Spleen (tissue), 11 donors: Measurements from ENCODE around the gene MGRN1. TPM values are rescaled to one million over a fixed set of nuclear protein-coding genes. Genes with fewer than 3 reads are reported as not detected.

ENCODE experiments used
- DNase-seq: peaks from one replicate; pipeline ENCODE4 v3.0.0-alpha.2; 2020
- H3K27ac ChIP-seq, 8 donors: fragments of 200-600 bp; sonication (generic) in 7 of 8; 1 replicate in 4 of 8; 2 replicates in 4 of 8; pipeline versions ENCODE4 v1.5.0 to v1.8.0; 2016 to 2021; ENCODE audit warnings: inconsistent platforms in 4 of 8, mild to moderate bottlenecking in 4 of 8, moderate library complexity in 1 of 8
- H3K27me3 ChIP-seq, 7 donors: fragments of 200-600 bp; sonication (generic) in 6 of 7; replicated peaks in 1 of 7; 1 replicate in 4 of 7; 2 replicates in 3 of 7; pipeline versions ENCODE4 v1.5.0 to v1.8.0; 2016 to 2021; ENCODE audit warnings: inconsistent platforms in 3 of 7, mild to moderate bottlenecking in 1 of 7
- H3K36me3 ChIP-seq, 6 donors: fragments of 200-600 bp; sonication (generic) in 5 of 6; 1 replicate in 4 of 6; 2 replicates in 2 of 6; pipeline versions ENCODE4 v1.5.0 to v1.8.0; 2016 to 2021; ENCODE audit warnings: inconsistent platforms in 2 of 6
- H3K4me1 ChIP-seq, 6 donors: fragments of 200-600 bp; sonication (generic) in 5 of 6; 1 replicate in 3 of 6; 2 replicates in 3 of 6; pipeline versions ENCODE4 v1.5.0 to v1.8.0; 2016 to 2021; ENCODE audit warnings: inconsistent platforms in 3 of 6
- H3K4me3 ChIP-seq, 8 donors: fragments of 200-600 bp; sonication (generic) in 7 of 8; 1 replicate in 4 of 8; 2 replicates in 4 of 8; pipeline versions ENCODE4 v1.5.0 to v1.8.0; 2016 to 2021; ENCODE audit warnings: inconsistent platforms in 4 of 8, mild to moderate bottlenecking in 4 of 8, moderate library complexity in 2 of 8
- H3K9me3 ChIP-seq, 8 donors: fragments of 200-600 bp; sonication (generic) in 7 of 8; 1 replicate in 4 of 8; 2 replicates in 4 of 8; pipeline versions ENCODE4 v1.5.0 to v1.8.0; 2016 to 2021; ENCODE audit warnings: inconsistent platforms in 4 of 8
- CTCF ChIP-seq, 11 experiments: fragments of 200-600 bp in 7 of 11; fragments of 450-650 bp in 4 of 11; sonication (generic) in 4 of 11; IDR thresholded peaks in 8 of 11; conservative IDR thresholded peaks in 3 of 11; 1 replicate in 7 of 11; 2 replicates in 4 of 11; pipeline versions ENCODE4 v1.4.0 to v1.8.0; 2016 to 2021; ENCODE audit warnings: antibody characterized with exemption in 11 of 11, inconsistent platforms in 4 of 11, mild to moderate bottlenecking in 1 of 11
- POLR2A ChIP-seq, 3 donors: fragments of 450-650 bp; IDR thresholded peaks; one replicate each; pipeline ENCODE4 v1.5.1; 2017; ENCODE audit warnings: antibody characterized with exemption in 3 of 3, mild to moderate bottlenecking in 1 of 3
- POLR2AphosphoS5 ChIP-seq, 3 donors: sonication (generic); formaldehyde crosslinking; IDR thresholded peaks; one replicate each; pipeline ENCODE4 v1.5.1; 2017; ENCODE audit warnings: antibody characterized with exemption in 3 of 3
- WGBS, 5 donors: extraction: QIAGEN DNeasy Blood & Tissue Kit in 3 of 5; methylation state at CpG; one replicate each; pipeline versions ENCODE4 v1.1.5 to v1.1.7; 2013 to 2018; 5-methylcytosine and 5-hydroxymethylcytosine counted together
- intact Hi-C: fragments of 100-400 bp; cut with DNase I; formaldehyde crosslinking; loops from one replicate; pipeline ENCODE4 v1.15.0; 2023; ENCODE audit warnings: low total_unique reads
- polyA plus RNA-seq, 3 donors: library from polyadenylated mRNA; stranded (reverse); fragments of 200-250 nt; gene quantifications; one replicate each; pipeline ENCODE4 v1.2.1, GENCODE V29; 2013
- total RNA-seq, 7 donors: library from RNA; depleted of rRNA in 3 of 7; stranded (reverse); fragments of >200 nt in 3 of 7; fragmentation: NEBNext Ultra II Directional in 4 of 7; extraction: Animal tissue kit (Norgen Biotek cat#: 25700) in 4 of 7; gene quantifications; one replicate each; pipeline versions ENCODE4 v1.1.0 to v1.2.1, GENCODE V29; 2016 to 2021
- donor health status: healthy with polysubstance abuse.
- donor health status: DM: no; HTN: no; CAD: no; lungs with moderate emphysema.
- donor health status: DM: no; HTN: no; CAD: no.
- donor health status: Bipolar disorder and iron deficiency.
- donor health status: healthy.
- donor health status: DM: no; HTN: no; CAD: no.
- donor health status: DM: yes; HTN: yes; CAD: no.

MGRN1 gene
- total and polyA plus RNA-seq, 10 donors, result 7.6 to 132 (median 75.1) TPM

- DNase-seq, result no peak
- intact Hi-C loops, result no loop called here
- Histone ChIP-seq H3K9me3 (no peaks in the 10 kb centered on the region), H3K4me1 (peaks cover 10 to 26% (median 17%) of the 10 kb centered on the region in 6 donors), H3K4me3 (peak overlapping the region; percentile 81 to 100 (median 98)), H3K27ac (peak overlapping the region in 5 of 8 donors; percentile 78 to 84 (median 80)), H3K27me3 (no peaks in the 10 kb centered on the region), H3K36me3 (peaks cover 0 to 32% (median 12%) of the 10 kb centered on the region in 6 donors)
- WGBS, 5 donors, result 39 to 48% (median 44%) methylated on average over 17 of the region's 17 CpGs
- TF ChIP-seq POLR2A (IDR thresholded peaks at IDR 0.05) (no peak), CTCF (IDR thresholded peaks at IDR 0.05 in 8 of 11, conservative IDR thresholded peaks at IDR 0.05 in 3 of 11) (no peak), POLR2AphosphoS5 (IDR thresholded peaks at IDR 0.05) (no peak)
These were observed 108.7 kb downstream of the MGRN1 start for GRCh38 chr16:4733211-4733742.

DNA sequence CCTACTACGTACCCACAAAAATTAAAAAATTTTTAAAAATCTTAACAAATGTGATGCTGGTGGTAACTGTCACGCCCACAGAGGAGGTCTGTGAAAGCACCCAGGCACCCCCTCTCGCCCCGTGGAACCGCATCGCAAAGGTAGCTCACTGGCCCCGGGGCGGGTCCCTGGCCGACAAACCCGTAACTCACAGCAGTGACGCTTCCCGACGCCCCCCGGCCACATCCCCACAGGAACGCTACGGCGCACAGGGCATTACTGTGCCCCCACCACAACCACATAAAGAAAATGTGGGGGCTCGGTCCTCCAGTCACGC lies 109.1 kb downstream of the MGRN1 start:
- no peak for DNase-seq
- intact Hi-C loops, result no loop called here
- peaks cover 10 to 26% (median 17%) of the 10 kb centered on the region in 6 donors for H3K4me1 ChIP-seq
- H3K27me3 ChIP-seq, result no peaks in the 10 kb centered on the region
- peak overlapping the region; percentile 81 to 100 (median 98) for H3K4me3 ChIP-seq
- no peaks in the 10 kb centered on the region for H3K9me3 ChIP-seq
- TF ChIP-seq POLR2AphosphoS5 (IDR thresholded peaks at IDR 0.05) (no peak), CTCF (IDR thresholded peaks at IDR 0.05 in 8 of 11, conservative IDR thresholded peaks at IDR 0.05 in 3 of 11) (no peak), POLR2A (IDR thresholded peaks at IDR 0.05) (no peak)
- 0 to 3% (median 1%) methylated on average over 8 to 19 of the region's 19 CpGs for WGBS, 5 donors
- H3K36me3 ChIP-seq, result peaks cover 0 to 28% (median 9%) of the 10 kb centered on the region in 6 donors
- H3K27ac ChIP-seq, result peak overlapping the region; percentile 51 to 84 (median 78)

- H3K36me3 ChIP-seq, result peaks cover 0 to 23% (median 6%) of the 10 kb centered on the region in 6 donors
- intact Hi-C loops, result no loop called here
- WGBS, 5 donors, result 0 to 1% (median 1%) methylated on average over 19 to 70 of the region's 70 CpGs
- no peaks in the 10 kb centered on the region for H3K27me3 ChIP-seq
- H3K9me3 ChIP-seq, result no peaks in the 10 kb centered on the region
- H3K4me3 ChIP-seq, result peak within 1 kb of the TSS; percentile 81 to 100 (median 98)
- DNase-seq, result peak; percentile 96
- H3K4me1 ChIP-seq, result peaks cover 10 to 26% (median 17%) of the 10 kb centered on the region in 6 donors
- H3K27ac ChIP-seq, result peak within 1 kb of the TSS; percentile 51 to 84 (median 78)
- TF ChIP-seq POLR2A (IDR thresholded peaks at IDR 0.05) (no peak), POLR2AphosphoS5 (IDR thresholded peaks at IDR 0.05) (peak; percentile 79 to 90 (median 84))
These were observed 109.6 kb downstream of the MGRN1 start, which contains the start of the genes ANKS3 and DNAAF8 for GRCh38 chr16:4734063-4734729. TSS of gene ANKS3 (minus strand) at chr16:4734271. CDS start at chr16:4730149, 4,122 bp downstream. TSS of gene DNAAF8 (plus strand) at chr16:4734537. CDS start at chr16:4736515, 1,978 bp downstream.

DNA sequence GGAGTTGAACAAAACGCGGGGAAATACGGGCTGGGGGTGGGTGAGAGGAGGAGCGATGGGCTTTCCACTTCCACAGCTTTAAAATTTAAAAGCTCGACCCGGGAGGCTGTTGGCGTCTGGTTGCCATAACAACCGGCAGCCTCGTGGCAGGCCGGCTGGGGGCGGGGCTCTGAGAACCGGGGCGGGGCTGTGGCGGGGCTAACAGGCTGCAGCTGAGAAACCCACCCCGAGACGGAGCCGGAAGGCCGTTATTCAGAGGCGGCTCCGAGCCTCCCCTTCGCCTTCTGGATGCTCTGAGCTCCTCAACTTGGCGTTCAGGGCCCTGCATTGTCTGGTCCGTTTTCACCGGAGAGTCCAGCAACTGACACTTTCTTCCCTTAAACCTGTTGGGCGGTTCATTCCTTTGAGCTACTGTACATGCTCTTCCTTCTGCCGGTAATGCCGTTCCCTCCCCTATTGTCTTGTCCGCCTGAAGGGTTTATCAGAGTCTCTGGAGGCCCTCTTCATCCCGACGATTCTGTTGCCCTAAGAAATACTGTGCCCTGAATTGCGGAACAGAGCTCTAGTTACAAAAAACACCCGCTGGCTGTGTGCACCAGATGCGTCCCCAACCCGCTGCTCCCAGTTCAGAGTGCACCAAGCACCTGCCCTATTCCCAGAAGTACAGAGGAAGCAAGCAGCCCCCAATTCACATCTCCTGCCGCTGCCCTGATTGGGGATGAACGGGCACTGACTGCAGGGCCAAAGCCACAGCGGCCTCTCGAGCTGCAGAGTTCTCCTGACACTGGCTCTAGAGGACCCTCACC lies 110.3 kb downstream of the MGRN1 start:
- intact Hi-C loops, result no loop called here
- Histone ChIP-seq H3K27me3 (no peaks in the 10 kb centered on the region), H3K4me3 (peak overlapping the region; percentile 81 to 100 (median 98)), H3K4me1 (peaks cover 10 to 26% (median 17%) of the 10 kb centered on the region in 6 donors), H3K27ac (peak overlapping the region; percentile 51 to 84 (median 78)), H3K9me3 (no peaks in the 10 kb centered on the region), H3K36me3 (peaks cover 0 to 15% (median 2%) of the 10 kb centered on the region in 6 donors)
- peak; percentile 98 for DNase-seq
- 6 to 9% (median 8%) methylated on average over 28 to 38 of the region's 38 CpGs for WGBS, 5 donors
- TF ChIP-seq CTCF (IDR thresholded peaks at IDR 0.05 in 8 of 11, conservative IDR thresholded peaks at IDR 0.05 in 3 of 11) (no peak), POLR2AphosphoS5 (IDR thresholded peaks at IDR 0.05) (peak in 2 of 3 donors; percentile 33 to 57), POLR2A (IDR thresholded peaks at IDR 0.05) (peak in 1 of 3 donors; percentile 26)
